ENCODE measurements around the gene JPH2.
"Not testable (repeated sequence)": the region's sequence is repeated elsewhere in the genome, so short reads cannot be mapped to it uniquely, and the experiment has no call there.

Gene JPH2

DNA sequence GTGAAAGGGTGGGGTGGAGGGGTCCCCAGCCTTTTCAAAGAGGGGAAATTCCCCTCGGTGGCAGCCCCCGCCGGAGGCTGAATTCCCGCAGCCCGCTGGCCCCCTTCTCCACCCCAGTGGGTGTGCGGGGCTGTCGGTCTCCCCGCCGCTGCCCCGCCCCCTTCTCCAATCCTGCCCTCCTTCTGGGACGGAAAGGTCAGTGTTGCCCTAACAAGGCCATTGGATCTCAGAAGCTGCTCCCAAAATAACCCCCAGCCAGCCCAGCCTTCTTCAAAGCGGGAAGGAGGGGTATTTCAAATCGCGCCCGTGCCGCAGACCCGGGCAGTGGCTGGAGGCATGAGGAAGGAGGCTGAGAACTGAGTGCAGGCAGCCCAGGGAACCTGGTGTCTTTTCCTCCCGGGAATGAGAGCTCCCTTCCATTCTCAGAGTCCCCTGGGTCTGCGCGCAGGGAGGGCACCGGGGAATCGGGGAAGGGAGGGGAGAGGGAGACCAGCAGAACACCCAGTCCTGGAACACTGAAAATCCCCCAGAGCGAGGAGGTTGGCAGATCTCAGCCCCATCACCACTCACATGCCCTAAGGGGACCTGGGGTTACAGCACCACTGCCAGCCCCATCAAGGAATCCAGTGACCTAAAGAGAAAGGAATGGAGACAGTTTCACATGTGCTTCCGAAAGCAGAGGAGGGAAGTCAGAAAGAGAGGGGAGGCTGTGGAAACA lies at the start of gene JPH2:
Gene JPH2, minus strand, starts transcription at position 135 of the 718 bp plus-strand sequence. CDS start 483 bp downstream, outside the sequence.
- DNase-seq, result no peak

DNA sequence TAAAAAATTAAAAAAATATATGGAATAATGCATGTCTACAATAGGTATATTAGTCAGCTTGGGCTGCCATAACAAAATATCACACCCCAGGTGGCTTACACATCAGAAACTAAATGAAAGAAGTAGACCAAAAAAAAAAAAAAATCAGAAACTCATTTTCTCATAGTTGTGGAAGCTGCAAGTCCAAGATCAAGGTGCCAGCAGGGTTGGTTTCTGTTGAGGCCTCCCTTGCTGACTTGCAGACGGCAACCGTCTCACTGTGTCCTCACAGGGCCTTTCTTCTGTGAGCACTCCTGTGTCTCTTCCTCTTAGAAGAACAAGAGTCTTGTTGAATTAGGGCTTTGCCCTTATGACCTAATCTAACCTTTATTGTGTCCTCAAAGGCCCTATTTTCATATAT lies 48.7 kb upstream of the JPH2 start:
- no peak for DNase-seq

DNA sequence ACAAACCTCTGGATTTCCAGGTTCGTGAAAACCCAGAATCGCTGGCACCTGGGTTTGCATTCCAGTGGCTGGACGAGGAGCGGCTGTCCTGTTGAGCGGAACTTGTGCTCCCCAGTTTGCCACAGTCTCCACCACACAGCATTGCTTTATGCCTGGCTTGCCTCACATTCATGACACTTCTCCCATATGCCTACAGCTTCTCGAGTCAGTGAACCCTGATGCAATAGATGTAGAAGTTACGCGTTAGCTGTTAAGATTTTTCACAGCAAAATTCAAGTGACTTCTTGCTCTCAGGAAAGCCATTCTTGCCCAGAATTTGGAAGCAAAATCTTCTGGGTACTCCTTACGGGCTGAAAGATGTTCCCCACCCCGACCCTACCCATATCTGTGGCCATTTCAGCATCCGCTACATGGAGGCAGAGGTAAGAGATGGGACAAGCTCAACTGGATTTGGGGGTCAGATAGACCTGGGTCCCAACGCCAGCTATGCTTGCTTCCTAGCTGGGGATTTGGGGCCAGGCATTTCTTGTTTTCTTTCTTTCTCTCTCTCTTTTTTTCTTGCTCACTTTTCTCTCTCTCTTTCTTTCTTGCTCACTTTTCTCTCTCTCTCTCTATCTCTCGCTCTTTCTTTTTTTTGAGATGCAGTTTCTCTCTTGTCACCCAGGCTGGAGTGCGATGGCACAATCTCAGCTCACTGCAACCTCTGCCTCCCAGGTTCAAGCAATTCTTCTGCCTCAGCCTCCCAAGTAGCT lies 47.8 kb upstream of the JPH2 start:
- no peak for DNase-seq

DNA sequence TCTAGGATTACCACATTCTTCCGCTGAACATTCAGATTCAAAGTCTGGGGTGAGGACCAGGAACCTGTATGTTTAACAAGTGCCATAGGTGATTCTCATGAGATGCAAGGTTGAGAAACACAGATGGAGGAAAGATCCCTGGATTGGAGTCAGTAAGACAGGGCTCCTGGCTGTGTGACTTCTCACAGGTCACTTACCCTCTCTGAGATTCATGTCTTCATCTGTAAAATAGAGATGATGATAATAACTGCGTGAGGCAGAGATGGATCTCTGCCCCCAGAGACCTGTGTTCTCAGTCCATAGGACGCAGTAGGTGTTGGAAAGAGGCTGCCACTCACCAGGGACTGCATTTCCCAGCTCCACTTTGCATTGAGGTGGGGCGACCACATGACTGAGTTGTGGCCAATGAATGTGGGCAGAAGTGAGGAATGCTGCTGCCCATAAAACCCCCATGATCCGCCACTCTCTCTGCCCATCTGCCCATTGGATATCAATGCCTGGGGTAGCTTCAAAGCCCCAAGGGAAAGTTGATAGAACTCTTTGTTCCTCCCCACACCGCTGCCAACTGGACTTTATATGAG lies 46.5 kb upstream of the JPH2 start:
- no peak for DNase-seq

DNA sequence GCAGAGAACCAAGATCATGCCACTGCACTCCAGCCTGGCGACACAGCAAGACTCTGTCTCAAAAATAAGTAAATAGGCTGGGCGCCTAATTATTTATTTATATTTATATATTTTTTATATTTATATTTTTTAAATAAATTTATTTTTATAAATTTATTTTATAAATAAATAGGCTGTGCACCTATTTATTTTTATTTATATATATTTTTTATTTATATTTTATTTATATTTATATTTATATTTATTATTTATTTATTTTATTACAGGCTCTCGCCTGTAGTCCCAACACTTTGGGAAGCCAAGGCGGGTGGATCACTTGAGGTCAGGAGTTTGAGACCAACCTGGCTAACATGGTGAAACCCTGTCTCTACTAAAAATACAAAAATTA lies 45.5 kb upstream of the JPH2 start:
- DNase-seq, result not testable (repeated sequence)

DNA sequence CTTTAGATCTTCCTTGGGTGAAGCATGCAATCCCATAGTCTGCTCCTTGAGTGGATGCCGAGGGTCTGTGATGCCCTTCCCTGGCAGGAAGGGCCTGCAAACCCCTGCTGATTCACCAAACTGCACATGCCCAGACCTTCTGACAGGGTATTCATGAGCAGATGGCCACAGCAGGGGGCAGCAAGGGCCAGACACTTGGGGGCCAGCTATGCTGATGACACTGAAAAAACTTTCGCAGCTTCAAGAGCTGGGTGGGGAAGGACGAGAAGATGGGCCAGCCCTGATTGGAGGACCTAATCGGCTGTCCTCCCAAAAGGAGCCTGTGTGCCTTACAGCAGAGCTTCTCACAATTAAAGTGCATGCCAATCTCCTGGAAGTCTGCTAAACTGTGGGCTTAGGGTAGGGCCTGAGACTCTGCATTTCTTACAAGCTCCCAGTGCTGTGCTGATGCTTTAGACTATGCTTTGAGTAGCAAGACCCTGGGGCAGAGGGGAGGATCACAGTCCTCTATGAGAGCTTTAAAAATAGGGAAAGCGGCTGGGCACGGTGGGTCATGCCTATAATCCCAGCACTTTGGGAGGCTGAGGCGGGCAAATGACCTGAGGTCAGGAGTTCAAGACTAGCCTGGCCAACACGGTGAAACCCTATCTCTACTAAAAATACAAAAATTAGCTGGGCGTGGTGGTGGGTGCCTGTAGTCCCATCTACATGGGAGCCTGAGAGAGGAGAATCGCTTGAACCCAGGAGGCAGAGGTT lies 44.9 kb upstream of the JPH2 start:
- no peak for DNase-seq

DNA sequence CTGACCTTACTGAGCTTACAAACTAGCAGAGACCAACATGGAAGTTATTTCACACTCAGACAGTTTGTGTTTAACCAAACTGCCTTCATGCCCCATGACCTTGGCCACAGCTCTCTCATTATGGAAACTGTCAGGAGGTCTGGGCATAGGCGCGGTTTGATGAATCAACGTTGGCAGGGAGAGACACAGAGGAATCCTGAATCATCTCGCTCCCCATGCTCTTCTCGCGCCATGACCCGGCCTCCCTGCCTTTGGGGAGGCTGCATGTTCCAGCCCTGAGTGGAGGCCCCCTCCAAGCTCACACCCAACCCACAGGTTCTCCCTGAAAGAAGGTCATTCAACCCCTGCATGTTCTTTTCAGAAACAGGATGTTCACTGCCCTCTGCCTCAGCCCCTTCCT lies 44.2 kb upstream of the JPH2 start:
- no peak for DNase-seq

DNA sequence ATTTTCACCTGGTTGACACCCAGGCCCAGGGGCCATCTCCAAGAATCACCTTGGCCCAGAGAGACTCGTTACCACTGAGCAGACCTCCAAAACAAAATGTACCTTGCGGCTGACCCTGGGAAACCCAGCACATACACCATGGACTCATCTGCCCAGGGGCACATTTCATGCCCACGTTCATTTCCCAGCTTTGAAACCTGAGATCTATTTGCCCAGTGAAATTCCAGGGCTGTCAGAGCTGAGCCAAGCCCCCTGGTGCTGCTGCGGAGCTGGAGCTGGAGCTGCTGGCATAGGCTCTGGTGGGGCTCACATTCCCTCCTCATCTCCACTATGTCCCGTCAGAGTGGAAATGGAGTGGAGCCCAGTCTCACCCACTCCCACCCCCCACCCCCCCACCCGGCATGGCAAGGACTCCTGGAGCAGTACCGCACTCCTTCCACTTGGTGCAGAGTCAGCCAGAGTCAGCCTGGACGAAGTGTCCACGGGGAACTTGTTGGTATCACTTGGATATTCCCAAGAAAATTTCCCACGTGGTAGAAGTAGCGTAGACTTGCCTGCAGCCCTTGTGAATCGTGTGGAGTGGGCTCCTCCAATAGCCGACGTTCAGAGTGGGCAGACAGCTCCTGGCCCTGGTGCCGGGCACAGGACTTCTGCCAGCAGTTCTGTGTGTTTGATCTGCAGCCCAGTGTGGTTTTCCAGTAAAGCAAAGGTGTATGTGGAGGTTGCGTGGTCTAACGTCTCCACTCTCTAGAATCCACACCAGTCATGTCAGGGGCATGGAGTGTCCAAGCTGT lies 41.7 kb upstream of the JPH2 start:
- no peak for DNase-seq

DNA sequence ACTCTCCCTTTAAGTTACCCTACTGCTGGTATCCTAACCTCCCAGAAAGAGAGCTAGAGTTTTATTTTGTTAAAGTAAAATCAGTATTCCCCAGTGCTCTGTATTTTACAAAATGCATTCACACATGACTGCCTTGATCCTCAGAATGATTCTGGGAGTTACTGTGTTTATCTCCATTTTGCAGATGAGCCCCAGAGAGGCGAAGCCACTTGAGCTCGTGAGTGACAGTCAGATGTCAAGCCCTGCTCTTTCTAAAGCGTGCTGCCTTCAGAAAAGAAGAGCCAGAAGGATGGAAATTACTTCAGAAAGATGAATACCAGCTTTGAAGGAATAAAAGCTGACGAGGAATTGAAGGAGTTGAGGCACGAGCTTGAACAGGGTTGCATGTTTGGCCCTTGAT lies 37.6 kb upstream of the JPH2 start:
- DNase-seq, result peak; percentile 67

DNA sequence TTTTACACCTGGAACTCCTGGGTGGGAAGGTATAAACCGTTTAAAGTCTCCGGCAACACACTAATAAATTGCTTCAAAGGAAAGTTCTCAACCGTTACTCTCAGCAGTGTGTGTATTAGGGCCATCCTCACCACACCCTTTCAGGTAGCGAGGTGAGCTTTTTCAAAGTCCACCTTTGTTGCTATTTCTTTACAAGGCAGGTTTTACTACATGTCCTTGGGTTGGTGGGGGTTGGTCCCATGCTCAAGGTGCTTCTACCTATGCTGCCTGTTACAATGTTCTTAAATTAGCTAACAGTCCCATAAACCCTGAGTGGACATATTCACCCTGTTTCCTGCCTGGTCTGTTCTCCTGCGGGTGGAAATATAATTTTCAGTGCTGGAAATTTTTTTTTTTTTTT lies 36.7 kb upstream of the JPH2 start:
- no peak for DNase-seq

DNA sequence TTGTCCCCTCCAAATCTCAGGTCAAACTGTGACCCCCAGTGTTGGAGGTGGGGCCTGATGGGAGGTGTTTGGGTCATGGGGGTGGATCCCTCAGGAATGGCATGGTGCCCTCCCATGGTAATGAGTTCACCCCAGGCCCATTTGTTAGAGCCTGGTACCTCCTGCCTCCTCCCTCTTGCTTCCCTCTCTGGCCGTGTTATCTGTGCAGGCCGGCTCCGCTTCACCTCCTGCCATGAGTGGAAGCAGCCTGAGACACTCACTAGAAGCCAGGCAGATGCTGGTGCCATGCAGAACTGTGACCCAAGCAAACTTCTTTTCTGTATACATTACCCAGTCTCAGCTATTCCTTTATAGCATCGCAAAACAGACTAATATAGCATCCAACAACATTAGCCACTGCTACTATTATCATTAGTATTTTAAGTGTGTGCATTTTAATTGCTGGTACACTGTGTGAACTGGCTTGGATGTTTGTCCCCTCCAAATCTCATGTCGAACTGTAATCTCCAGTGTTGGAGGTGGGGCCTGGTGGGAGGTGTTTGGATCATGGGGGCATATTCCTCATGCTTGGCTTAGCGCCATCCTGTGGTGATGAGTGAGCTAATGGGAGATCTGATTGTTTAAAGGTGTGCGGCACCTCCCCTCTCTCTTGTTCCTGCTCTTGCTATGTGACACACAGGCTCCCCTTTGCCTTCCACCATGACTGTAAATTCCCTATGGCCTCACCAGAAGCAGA lies 35.8 kb upstream of the JPH2 start:
- peak; percentile 36 for DNase-seq

DNA sequence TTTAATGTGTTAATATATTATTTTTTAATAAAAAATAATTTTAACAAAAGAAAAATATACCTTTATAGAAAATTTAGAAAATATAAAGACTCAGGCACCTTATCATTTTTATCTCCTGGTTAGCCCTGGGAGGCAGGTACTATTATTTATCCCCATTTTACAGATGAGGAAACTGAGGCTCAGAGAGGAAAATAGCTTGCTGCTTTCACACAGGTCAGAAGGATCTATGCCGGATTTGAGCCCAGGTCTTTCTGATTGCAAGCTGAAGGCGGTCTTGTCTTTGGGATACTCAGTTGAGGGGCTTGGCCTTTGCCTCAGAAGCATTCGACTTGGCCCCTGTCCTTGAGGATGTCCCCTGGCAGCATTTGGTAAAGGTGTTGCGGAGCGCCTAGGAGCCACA lies 35.0 kb upstream of the JPH2 start:
- no peak for DNase-seq

DNA sequence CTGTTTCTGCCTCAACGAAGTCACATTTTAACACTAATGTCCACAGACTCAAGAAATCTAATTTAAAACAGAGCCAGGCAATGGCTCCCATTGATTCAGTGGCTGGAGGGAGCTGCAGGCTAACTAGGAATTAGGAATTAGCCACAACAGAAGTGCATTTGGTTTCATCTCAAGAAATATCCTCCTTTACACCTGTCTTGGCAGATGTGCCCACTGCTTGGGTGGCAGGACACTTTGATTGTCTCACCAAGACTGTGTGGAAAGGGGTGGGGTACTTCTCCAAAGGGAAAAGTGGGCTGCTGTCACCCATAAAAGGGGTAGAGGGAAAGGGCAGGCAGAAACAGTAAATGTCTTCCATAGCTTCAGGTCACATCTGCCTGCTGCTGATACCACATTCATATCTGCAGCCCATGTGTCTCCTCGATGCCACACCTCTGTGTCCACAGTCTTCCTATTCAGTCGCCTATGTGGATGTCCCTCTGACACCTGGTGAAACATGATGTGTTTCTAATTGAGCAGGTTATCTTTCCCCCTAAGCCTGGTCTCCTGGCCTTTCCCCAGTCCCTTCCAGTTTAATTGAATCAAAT lies 34.5 kb upstream of the JPH2 start:
- peak; percentile 78 for DNase-seq

DNA sequence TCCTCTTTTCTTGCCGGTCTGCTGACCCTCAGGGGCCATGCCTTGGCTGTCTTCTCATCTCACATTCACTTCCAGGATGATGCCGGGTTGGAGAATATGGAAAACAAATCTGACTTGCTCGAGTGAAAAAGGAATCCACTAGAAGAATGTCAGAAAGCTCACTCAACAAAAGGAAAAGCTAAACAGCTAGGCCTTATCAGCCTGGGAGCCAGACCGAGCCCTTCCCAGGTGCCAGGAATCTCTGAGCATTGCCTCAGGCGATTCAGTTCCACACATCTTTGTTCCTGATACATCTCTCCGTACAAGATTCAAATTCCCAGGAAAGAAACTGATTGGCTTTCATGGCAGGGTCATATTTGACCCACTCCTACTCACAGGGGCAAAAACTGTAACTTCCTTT lies 32.8 kb upstream of the JPH2 start:
- DNase-seq, result no peak

DNA sequence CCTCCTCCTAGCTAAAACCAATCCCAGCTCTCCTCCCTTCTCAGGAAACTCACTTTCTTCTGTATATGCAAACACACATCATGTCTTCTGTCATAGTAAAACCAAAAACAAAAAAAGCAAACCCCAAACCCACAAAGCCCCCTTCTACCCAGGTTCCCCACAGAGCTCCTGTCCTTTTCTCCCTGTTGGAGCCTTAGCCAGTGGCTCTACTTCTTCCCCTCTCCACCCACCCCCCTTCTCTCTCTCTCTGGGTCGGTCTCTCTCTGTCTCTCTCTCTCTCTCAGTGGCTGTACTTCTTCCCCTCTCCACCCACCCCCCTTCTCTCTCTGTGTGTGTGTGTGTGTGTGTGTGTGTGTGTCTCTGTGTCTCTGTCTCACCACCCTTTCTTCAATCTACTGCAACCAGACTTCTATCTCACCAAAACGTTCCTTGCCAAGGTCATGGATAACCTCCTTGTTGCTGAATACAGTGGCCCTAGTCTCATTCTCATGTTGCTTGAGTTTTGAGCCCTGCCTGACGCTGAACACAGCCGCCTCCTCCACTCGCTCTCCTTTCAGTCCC lies 32.3 kb upstream of the JPH2 start:
- peak; percentile 81 for DNase-seq

DNA sequence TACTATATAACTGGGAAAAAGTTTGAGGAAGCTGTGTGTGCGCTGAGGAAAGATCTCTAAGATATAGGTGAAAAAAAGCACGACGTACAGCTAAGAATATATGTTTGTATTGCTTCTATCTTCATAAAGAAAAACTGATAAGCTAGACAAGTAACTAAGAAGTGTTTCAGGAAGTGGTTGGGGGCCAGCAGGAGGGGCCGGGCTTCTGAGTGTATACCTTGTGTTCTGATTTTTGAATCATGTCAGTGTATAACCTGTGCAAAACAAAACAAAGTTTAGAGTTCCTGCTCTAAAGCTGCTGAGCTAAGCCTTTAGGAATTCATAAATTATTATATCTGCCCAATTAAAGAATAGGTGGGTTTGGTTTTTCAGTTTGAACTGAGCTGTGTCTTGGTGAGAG lies 31.5 kb upstream of the JPH2 start:
- DNase-seq, result no peak

DNA sequence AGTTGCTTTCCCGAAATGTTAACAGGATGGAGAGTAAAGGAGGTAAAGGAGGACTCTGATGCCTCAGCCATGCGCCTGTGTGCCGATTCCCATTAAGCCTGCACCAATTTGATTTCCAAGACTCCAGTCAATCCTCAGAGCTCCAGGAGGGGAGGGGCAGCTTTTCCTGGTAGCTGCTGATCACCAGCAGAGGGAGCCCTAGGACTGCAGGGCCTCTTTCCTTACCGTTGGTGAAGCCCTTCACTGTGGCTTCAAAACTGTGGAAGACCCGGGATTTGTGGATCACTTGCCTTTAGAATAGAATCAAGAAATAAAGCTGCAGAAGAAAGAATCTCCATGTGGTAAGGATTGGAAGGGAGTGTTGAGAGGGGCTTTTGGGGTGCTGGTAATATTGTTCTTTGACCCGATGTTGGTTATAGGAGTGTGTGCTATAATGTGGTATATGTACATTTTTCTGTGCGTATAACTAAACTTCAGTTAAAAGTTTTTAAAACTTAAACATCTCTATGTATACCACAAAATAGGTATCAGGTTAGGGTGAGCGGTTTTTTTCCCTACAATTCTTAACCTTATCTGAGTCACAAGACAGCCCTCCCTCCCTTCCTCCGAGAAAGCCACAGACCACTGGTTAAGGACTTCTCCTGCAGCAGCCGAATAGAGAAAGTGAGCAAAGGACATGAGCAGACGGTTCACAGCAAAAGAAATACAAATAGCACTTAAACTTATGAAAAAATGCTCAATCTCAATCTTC lies 30.5 kb upstream of the JPH2 start:
- DNase-seq, result peak; percentile 84

DNA sequence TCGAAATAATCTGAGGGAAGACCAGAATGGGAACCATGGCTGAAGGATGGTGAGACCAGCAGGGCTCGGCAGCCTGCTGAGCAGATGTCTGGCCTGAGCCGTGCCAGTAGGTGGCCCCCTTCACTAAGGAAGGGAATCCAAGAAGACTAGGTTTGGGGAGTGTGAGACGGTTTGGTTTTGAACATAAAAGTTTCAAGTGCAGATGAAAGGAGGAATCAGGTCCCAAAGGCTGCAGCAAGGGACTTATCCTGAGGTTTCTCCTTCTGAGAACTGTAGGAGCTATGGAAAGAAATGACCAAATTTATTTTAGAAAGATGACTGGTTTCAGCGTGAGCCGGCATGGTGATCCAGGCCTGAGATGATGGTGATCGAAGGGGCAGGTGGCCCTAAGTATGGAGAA lies 28.1 kb upstream of the JPH2 start:
- DNase-seq, result peak; percentile 84

DNA sequence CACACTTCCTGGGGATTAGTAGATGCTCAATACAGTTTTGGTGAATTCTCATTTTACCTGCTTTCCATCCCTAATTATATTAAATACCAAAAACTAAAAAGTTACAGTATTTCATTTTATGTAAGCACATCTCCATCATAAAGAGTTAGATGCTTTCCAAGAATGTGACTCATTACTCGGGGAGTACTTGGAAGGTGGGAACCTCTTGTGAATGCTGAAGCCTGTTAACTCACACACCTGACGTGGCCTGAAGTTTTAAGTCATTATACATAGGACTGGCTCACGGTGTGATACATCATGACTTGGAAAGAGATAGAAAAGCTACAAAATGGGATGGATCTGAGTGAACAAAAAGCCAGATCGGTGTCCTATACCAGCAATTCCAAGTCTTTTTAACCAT lies 25.8 kb upstream of the JPH2 start:
- DNase-seq, result no peak
